Measurements from ENCODE around the gene CDR2L.
"Not testable (repeated sequence)": the region's sequence is repeated elsewhere in the genome, so short reads cannot be mapped to it uniquely, and the experiment has no call there.

DNA sequence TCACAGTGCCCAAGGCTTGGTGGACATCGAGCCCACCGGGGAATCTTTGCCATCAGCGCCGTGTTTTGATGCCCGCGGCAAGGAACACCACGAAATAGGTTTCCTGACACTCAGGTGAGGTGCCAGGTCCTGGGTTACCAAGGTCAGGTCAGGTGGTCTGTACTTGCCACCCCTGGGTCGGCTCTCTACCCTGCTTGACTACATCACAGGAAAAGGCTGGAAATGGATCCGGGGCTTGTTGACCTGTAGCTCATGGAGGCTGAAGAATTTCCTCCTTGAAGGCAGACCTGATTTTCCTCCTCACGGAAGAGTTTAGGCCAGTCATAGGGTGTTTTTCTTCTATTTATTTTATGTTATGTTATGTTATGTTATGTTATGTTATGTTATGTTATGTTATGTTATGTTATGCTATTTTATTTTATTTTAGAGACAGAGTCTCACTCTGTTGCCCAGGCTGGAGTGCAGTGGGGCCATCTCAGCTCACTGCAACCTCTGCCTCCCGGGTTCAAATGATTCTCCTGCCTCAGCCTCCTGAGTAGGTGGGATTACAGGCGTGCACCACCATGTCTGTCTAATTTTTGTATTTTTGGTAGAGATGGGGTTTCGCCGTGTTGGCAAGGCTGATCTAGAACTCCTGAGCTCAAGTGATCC lies 4.6 kb upstream of the CDR2L start:
- TF ChIP-seq EP300 (IDR thresholded peaks at IDR 0.05; ENCODE audit: borderline replicate concordance in 1 of 2, low read depth in 1 of 2, low read length in 1 of 2); CTCF (IDR thresholded peaks at IDR 0.05); EZH2phosphoT487 (IDR thresholded peaks at IDR 0.05; ENCODE audit: borderline replicate concordance, low read depth); RAD21 (IDR thresholded peaks at IDR 0.05; ENCODE audit: low read length); SMC3 (IDR thresholded peaks at IDR 0.05; ENCODE audit: low read depth, low read length); SIN3A (IDR thresholded peaks at IDR 0.05; ENCODE audit: borderline replicate concordance, low read depth, low read length): not testable (repeated sequence)
- TF ChIP-seq, protein P1, sequence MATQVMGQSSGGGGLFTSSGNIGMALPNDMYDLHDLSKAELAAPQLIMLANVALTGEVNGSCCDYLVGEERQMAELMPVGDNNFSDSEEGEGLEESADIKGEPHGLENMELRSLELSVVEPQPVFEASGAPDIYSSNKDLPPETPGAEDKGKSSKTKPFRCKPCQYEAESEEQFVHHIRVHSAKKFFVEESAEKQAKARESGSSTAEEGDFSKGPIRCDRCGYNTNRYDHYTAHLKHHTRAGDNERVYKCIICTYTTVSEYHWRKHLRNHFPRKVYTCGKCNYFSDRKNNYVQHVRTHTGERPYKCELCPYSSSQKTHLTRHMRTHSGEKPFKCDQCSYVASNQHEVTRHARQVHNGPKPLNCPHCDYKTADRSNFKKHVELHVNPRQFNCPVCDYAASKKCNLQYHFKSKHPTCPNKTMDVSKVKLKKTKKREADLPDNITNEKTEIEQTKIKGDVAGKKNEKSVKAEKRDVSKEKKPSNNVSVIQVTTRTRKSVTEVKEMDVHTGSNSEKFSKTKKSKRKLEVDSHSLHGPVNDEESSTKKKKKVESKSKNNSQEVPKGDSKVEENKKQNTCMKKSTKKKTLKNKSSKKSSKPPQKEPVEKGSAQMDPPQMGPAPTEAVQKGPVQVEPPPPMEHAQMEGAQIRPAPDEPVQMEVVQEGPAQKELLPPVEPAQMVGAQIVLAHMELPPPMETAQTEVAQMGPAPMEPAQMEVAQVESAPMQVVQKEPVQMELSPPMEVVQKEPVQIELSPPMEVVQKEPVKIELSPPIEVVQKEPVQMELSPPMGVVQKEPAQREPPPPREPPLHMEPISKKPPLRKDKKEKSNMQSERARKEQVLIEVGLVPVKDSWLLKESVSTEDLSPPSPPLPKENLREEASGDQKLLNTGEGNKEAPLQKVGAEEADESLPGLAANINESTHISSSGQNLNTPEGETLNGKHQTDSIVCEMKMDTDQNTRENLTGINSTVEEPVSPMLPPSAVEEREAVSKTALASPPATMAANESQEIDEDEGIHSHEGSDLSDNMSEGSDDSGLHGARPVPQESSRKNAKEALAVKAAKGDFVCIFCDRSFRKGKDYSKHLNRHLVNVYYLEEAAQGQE (IDR thresholded peaks at IDR 0.05; ENCODE audit: low read depth, low read length): not testable (repeated sequence)
